Fibroblast of pulmonary artery (primary cell): ENCODE measurements around the gene CRB2.

Source experiments
- DNase-seq: peaks from one replicate; pipeline ENCODE4 v3.0.0-alpha.2; 2010; ENCODE audit warnings: low read depth
- H3K4me3 ChIP-seq: replicated peaks from 2 replicates; pipeline ENCODE4 v1.5.1; 2011; ENCODE audit warnings: low read depth, mild to moderate bottlenecking, control low read depth, low read length, moderate library complexity
- TF ChIP-seq, protein P1 (sequence below): IDR thresholded peaks from 2 replicates; pipeline ENCODE4 v1.5.1; 2011; ENCODE audit warnings: mild to moderate bottlenecking, control low read depth, low read length, inconsistent platforms; ENCODE audit errors: missing control alignments

The CRB2 gene

DNA sequence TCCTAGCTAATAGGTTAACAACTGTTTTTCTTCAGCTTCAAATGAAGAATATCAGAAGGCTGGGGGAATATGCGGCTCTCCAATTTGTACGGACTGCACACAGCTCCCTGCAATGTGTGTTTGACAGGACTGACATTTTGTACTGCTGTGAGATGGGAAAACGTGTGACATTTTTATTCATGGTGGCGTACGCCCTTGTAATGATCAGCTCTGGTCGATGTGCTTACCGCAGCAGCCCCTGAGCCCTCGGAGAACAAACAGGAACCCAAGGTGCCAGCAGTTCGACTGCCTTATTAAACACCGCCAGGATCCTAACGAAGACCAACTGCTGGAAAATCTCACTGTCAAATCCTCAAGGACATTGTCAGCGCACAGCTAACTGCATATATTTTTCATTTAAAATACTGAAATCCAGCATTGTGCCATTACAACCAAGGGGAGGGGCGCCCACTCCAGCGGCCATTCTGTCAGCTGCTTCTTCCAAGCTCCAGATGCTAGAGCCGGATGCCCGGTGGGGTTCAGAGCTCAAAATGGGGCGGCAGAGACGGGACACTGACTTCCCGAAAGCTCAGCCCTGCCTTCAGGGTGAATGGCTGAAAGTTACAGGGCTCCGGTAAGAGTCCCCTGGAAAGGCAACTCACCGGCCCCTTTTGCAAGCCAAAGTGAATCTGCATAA lies 66.8 kb downstream of the CRB2 start:
- DNase-seq: no peak
- TF ChIP-seq, protein P1, sequence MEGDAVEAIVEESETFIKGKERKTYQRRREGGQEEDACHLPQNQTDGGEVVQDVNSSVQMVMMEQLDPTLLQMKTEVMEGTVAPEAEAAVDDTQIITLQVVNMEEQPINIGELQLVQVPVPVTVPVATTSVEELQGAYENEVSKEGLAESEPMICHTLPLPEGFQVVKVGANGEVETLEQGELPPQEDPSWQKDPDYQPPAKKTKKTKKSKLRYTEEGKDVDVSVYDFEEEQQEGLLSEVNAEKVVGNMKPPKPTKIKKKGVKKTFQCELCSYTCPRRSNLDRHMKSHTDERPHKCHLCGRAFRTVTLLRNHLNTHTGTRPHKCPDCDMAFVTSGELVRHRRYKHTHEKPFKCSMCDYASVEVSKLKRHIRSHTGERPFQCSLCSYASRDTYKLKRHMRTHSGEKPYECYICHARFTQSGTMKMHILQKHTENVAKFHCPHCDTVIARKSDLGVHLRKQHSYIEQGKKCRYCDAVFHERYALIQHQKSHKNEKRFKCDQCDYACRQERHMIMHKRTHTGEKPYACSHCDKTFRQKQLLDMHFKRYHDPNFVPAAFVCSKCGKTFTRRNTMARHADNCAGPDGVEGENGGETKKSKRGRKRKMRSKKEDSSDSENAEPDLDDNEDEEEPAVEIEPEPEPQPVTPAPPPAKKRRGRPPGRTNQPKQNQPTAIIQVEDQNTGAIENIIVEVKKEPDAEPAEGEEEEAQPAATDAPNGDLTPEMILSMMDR: no peak
- H3K4me3 ChIP-seq: no peak overlapping the region

DNA sequence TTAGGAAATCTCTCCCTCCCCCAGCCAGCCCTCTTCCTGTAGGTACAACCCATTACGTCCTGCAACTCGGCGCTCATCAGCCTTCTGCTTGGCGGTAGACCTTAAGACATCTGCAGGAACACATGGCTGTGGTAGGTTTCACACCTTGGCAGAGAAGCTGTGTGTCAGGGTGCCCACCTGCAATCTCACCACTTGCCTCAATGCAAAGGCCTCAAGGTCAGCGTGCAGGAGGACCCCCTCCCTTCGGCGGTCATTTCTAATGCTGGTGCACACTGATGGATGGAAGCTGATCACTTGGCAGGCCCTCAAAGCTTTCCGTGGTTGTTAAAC lies 67.3 kb downstream of the CRB2 start:
- no peak for DNase-seq
- no peak overlapping the region for H3K4me3 ChIP-seq
- TF ChIP-seq, protein P1: no peak

DNA sequence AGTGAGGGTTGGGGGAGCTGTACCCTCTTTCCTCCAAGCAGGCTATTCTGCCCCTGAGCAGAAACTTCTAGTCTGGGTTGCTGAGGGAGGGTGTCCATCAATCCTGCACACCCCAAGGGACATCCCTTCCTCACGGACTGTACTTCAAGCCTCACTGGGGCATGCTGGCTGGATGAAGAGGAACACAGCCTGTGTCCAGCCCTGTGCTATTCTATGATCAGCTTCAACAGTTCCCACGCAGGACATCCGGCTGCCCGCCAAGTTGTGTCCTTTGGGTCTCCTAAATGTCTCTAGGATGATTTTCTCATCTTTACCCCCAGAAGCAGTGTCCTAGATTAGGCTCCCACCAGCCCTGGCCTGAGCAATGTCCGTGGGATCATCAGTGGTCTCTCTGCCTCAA lies 68.1 kb downstream of the CRB2 start:
- no peak for DNase-seq

DNA sequence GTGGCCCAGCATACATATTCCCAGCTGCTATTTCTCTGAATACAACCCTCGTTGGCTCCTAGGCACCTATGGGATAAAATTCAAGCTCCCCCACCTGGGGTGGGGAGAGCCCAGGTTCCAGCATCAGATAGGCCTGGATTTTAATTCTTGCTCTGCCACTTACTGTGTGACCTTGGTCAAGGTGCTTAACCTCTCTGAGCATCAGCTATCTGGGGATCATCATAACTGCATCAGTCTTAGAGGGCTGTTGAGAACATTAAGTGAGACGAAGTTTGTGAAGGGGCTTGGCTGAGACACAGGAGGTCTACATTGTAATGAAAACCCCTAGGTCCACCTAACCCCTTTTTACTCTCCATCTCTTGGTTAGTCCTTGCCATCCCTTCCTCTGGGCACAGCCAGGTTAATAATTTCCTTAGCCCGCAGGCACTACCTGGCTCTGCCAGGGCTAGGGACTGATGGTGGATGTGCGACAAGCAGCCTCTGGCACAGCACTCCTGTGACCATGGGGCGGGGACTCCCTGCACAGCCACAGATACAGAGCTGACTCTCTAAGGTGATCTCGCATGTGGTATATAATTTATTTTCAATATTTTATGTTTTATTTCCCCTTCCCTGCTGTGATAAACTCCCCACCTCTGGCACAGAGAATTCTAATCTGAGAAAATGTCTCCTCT lies 68.7 kb downstream of the CRB2 start:
- no peak overlapping the region for H3K4me3 ChIP-seq
- TF ChIP-seq, protein P1: no peak
- no peak for DNase-seq

More for the DNA sequence above, 68.1 kb downstream of the CRB2 start:
- H3K4me3 ChIP-seq: no peak overlapping the region
- TF ChIP-seq, protein P1: no peak

DNA sequence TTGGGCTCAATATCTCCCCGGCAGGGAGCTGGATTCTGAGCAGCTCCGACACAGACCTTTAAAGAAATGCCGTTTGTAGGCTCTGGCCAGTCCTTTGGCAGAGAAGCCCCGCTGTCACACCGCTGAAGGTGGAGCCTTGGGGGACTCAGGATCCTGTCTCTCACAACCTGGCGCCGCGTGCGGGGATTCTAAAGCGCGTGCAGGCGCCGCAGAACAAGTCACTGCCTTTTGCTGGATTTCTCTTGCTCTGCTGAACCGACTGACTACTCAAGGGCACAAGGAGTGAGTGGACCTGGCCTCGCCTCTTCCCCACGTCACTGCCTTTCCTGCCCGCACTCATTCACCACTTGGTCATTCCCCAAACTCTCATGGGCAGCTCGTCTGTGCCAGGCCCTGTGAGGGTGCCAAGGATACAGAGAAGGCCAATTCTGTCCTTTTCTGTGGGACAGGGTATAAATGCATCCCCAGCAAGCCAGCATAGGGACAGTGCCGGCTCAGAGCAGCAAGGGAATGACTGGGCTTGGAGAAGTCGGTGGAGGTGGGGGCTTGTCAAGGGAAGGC lies 69.3 kb downstream of the CRB2 start:
- DNase-seq: no peak
- no peak overlapping the region for H3K4me3 ChIP-seq
- TF ChIP-seq, protein P1: no peak

DNA sequence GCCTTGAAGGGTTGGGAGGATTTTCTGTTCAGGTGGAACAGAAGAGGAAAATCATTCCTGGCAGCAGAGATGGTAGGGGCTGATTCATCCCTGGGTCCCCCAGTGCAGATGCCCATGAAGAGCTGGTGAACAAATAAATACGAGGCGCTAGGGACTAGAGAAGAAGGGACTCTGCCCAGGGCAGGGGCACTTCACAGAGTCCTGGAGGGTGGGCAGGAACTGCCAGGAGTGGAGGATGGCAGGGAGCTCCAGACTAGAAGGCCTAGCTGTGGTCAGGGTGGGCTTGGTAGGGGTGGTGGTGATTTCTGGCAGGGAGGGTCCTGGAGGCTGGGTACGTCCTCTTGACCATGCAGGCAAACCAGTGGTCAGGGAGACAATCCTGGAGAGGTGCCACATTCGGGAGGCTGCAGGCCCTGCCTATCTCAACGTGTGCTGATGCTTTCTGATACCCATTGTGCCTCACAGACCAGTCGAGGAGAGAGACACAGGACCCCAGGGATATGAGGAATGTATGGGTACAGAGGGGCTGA lies 69.9 kb downstream of the CRB2 start:
- no peak overlapping the region for H3K4me3 ChIP-seq

More for the DNA sequence above, 69.9 kb downstream of the CRB2 start:
- DNase-seq: no peak
- TF ChIP-seq, protein P1: no peak
